ENCODE data around the gene NAPSA.
"Not testable (repeated sequence)": the region's sequence is repeated elsewhere in the genome, so short reads cannot be mapped to it uniquely, and the experiment has no call there.

NAPSA gene

DNA sequence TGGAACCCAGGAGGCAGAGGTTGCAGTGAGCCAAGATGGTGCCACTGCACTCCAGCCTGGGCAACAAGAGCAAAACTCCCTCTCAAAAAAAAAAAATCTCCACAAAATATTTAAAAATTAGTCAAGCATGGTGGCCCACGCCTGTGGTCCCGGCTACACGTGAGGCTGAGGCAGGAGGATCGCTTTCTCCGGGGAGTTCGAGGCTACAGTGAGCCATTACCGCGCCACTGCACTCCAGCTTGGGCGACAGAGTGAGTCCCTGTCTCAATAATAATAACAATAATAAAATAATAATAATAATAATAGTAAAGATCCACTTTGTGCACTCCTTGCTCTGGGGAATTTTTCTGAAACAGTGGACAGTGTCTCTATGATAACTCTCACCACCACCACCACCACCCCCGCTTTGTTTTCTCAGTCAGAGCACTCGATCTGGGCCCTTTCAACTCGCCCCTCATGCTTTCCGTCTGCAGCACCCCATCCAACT, 8.7 kb downstream of the NAPSA start:
- DNase-seq (ENCODE audit: low spot score in 2 of 2) = no peak
- ATAC-seq = no peak
- Mint-ChIP-seq H3K4me3 (peak overlapping the region; percentile 69), H3K9me3 (peaks cover 2% of the 10 kb centered on the region), H3K27ac (peak overlapping the region; percentile 94), H3K36me3 (peaks cover 45% of the 10 kb centered on the region), H3K4me1 (peaks cover 47% of the 10 kb centered on the region)

DNA sequence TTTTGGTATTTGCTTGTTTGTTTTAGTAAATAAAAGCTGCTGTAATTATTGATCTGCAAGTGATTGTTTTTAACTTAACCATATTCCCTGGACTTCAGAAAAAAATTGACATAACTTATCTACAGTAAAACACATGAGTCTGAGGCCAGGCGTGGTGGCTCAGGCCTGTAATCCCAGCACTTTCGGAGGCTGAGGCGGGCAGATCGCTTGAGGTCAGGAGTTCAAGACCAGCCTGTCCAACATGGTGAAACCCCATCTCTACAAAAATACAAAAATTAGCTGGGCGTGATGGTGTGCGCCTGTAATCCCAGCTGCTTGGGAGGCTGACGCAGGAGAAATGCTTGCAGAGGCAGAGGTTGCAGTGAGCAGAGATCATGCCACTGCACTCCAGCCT, 12.0 kb downstream of the NAPSA start:
- H3K4me3 Mint-ChIP-seq; DNase-seq (ENCODE audit: low spot score in 2 of 2); H3K9me3 Mint-ChIP-seq; ATAC-seq; H3K27ac Mint-ChIP-seq: not testable (repeated sequence)
- H3K4me1 Mint-ChIP-seq = peaks cover 15% of the 10 kb centered on the region
- H3K36me3 Mint-ChIP-seq = peaks cover 13% of the 10 kb centered on the region

DNA sequence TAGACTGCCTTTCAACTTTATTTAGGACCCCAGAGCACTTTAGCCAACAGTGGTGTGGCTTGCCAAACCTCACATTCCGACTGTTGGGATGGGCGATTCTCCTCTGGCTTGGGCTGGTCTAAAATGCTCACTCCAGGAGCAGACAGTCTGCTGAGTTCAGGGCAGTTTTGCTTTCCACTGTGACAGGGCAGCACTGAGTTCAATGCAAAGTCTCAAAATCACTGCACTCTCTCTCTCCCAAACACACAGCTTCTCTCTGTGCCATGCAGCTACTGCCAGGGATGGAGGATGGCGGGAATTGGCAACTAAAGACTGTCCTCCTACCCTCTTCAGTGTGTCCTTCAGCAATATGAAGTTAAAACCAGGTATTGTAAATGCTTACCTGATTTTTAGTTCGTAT, 13.2 kb downstream of the NAPSA start:
- peaks cover 10% of the 10 kb centered on the region for H3K4me1 Mint-ChIP-seq
- H3K9me3 Mint-ChIP-seq = no peaks in the 10 kb centered on the region
- H3K36me3 Mint-ChIP-seq = peaks cover under 1% of the 10 kb centered on the region
- no peak for DNase-seq (ENCODE audit: low spot score in 2 of 2)
- ATAC-seq = no peak
- H3K4me3 Mint-ChIP-seq = no peak overlapping the region
- H3K27ac Mint-ChIP-seq = no peak overlapping the region

GRCh38 chr19:50349277-50350057, 16.0 kb downstream of the NAPSA start:
- Mint-ChIP-seq H3K4me3 (no peak overlapping the region), H3K4me1 (peaks cover 11% of the 10 kb centered on the region), H3K9me3 (peaks cover 4% of the 10 kb centered on the region), H3K36me3 (no peaks in the 10 kb centered on the region), H3K27ac (no peak overlapping the region)
- ATAC-seq = no peak
- DNase-seq (ENCODE audit: low spot score in 2 of 2) = no peak

DNA sequence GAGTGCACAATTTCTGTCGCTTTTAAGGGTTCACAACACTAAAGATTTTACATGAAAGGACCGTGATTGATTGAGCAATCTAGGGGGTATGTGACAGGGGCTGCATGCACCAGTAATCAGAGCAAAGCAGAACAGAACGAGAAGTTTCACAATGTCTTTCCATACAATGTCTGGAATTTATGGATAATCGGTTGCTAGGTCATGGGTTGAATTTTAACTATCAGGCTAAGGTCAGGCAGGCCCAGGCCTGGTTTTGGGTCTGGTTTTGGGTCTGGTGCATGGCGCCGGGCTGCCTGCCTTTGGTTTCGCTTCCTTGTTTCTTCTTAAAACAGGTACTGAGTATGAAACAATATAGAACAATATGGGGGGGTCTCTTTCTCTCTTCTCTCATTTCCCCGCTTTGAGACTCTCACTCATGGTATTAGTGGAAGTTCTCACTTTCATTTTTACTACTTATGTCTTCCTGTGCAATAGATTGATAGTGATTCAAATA, 18.3 kb downstream of the NAPSA start:
- peak; percentile 83 for ATAC-seq
- H3K36me3 Mint-ChIP-seq; H3K9me3 Mint-ChIP-seq; DNase-seq (ENCODE audit: low spot score in 2 of 2): not testable (repeated sequence)
- Mint-ChIP-seq H3K27ac (peak overlapping the region; percentile 21), H3K4me3 (peak overlapping the region; percentile 19), H3K4me1 (peaks cover 17% of the 10 kb centered on the region)

- DNase-seq (ENCODE audit: low spot score in 2 of 2) (no peak), ATAC-seq (no peak)
- no peak overlapping the region for H3K27ac Mint-ChIP-seq
- no peaks in the 10 kb centered on the region for H3K36me3 Mint-ChIP-seq
- peaks cover 17% of the 10 kb centered on the region for H3K4me1 Mint-ChIP-seq
- H3K9me3 Mint-ChIP-seq = peaks cover 7% of the 10 kb centered on the region
- H3K4me3 Mint-ChIP-seq = peak overlapping the region; percentile 20
Observed at GRCh38 chr19:50344661-50345318, 20.6 kb downstream of the NAPSA start.

GRCh38 chr19:50341091-50341564, 24.3 kb downstream of the NAPSA start:
- ATAC-seq (peak; percentile 71), DNase-seq (ENCODE audit: low spot score in 2 of 2) (no peak)
- no peak overlapping the region for H3K27ac Mint-ChIP-seq
- peaks cover 7% of the 10 kb centered on the region for H3K9me3 Mint-ChIP-seq
- H3K36me3 Mint-ChIP-seq = no peaks in the 10 kb centered on the region
- H3K4me1 Mint-ChIP-seq = peaks cover 6% of the 10 kb centered on the region
- no peak overlapping the region for H3K4me3 Mint-ChIP-seq

DNA sequence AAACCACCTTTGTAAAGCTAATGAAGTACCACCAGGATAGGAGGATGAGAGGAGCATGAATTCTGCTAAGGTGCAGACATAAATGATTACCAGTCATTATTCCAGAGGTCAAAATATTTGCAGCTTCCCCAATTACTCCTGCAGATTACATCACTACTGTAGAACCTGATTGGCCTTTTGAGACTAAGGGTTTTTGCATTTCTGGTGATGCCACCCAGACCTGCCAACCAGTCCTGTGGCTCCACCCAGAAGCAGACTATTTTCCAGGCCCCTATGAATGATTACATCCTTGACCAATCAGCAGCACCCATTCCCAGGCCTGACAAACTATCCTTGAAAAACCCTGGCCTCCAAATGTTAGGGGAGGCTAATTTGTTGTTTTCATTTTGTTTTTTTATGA, 25.1 kb downstream of the NAPSA start:
- H3K36me3 Mint-ChIP-seq = peaks cover 6% of the 10 kb centered on the region
- DNase-seq (ENCODE audit: low spot score in 2 of 2) = no peak
- peaks cover 13% of the 10 kb centered on the region for H3K4me1 Mint-ChIP-seq
- no peak overlapping the region for H3K27ac Mint-ChIP-seq
- no peak for ATAC-seq
- no peak overlapping the region for H3K4me3 Mint-ChIP-seq
- H3K9me3 Mint-ChIP-seq = peaks cover 7% of the 10 kb centered on the region

DNA sequence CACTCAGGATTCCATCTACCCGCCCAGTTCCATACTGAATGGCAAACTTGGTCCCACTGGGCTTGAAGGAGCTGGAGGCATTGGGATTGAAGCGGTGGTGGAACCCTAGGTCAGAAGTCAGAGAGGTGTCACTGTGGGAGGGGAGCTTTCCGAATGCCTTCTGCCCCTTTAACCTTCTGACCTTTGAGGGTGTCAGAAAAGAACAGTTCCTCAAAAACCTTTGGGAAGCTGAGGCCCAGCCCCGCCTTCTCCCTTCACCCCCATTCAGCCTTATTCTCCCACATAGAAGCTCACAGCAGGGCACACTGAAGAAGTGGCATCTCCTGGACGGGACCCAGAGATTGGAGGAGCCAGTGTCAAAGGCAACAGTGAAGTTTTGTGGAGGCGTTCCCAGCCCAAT, 28.4 kb downstream of the NAPSA start:
- H3K9me3 Mint-ChIP-seq; ATAC-seq; H3K27ac Mint-ChIP-seq; H3K4me3 Mint-ChIP-seq; DNase-seq (ENCODE audit: low spot score in 2 of 2): not testable (repeated sequence)
- Mint-ChIP-seq H3K4me1 (peaks cover 39% of the 10 kb centered on the region), H3K36me3 (peaks cover 33% of the 10 kb centered on the region)

GRCh38 chr19:50334741-50335421, 30.6 kb downstream of the NAPSA start:
- H3K4me3 Mint-ChIP-seq = peak overlapping the region; percentile 83
- peaks cover 42% of the 10 kb centered on the region for H3K36me3 Mint-ChIP-seq
- H3K4me1 Mint-ChIP-seq = peaks cover 61% of the 10 kb centered on the region
- DNase-seq (ENCODE audit: low spot score in 2 of 2) (no peak), ATAC-seq (no peak)
- no peaks in the 10 kb centered on the region for H3K9me3 Mint-ChIP-seq
- peak overlapping the region; percentile 94 for H3K27ac Mint-ChIP-seq

GRCh38 chr19:50333737-50334617, 31.5 kb downstream of the NAPSA start:
- H3K36me3 Mint-ChIP-seq = peaks cover 47% of the 10 kb centered on the region
- ATAC-seq = peak; percentile 40
- H3K4me1 Mint-ChIP-seq = peaks cover 69% of the 10 kb centered on the region
- peaks cover 5% of the 10 kb centered on the region for H3K9me3 Mint-ChIP-seq
- H3K27ac Mint-ChIP-seq = peak overlapping the region; percentile 94
- peak in 1 of 2 donors; percentile 88 for DNase-seq (ENCODE audit: low spot score in 2 of 2)
- H3K4me3 Mint-ChIP-seq = peak overlapping the region; percentile 83

GRCh38 chr19:50333235-50333736, 32.2 kb downstream of the NAPSA start:
- H3K4me1 Mint-ChIP-seq = peaks cover 69% of the 10 kb centered on the region
- peaks cover 47% of the 10 kb centered on the region for H3K36me3 Mint-ChIP-seq
- H3K9me3 Mint-ChIP-seq = peaks cover 5% of the 10 kb centered on the region
- peak overlapping the region; percentile 94 for H3K27ac Mint-ChIP-seq
- DNase-seq (ENCODE audit: low spot score in 2 of 2) = peak; percentile 76 to 94
- ATAC-seq = peak; percentile 77
- H3K4me3 Mint-ChIP-seq = peak overlapping the region; percentile 83

DNA sequence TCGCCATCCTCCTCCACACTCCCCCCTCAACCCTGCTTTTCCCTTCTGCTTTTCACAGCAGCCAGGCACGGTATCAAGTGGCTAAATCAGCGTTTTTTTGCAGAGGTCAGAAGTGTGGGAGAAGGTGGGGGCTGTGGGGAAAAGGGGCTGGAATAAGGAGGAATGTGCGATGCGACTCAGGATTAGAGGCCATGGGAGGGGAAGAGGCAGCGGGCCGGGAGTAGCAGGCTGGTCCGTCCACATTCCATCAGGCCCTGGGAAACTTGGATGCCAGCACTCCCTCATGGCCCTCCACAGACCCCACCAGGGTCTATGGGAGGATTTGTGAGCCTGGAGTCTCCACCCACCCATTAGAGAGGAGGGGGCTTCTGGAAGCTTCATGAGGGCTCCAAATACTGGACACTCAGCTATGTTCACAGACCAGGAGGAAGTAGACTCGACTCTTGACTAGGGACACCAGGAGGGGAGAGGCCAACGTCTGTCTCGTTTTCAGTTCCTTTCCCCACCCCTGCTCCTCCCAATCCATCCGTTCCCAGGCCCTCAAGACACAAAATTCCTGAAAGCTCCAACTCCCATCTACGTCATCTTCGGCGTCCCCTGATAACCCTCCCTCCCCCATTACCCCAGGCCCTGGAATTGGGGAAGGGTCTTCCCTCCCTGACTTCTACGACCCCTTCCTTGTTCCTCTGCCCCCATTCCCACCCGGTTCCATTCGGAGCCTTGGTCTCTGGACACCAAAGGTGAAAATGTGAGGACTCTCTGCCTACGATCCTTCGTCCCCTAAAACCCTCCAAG, 33.0 kb downstream of the NAPSA start:
- peak overlapping the region; percentile 83 for H3K4me3 Mint-ChIP-seq
- ATAC-seq (no peak), DNase-seq (ENCODE audit: low spot score in 2 of 2) (no peak)
- peaks cover 5% of the 10 kb centered on the region for H3K9me3 Mint-ChIP-seq
- H3K36me3 Mint-ChIP-seq = peaks cover 52% of the 10 kb centered on the region
- H3K27ac Mint-ChIP-seq = peak overlapping the region; percentile 94
- peaks cover 74% of the 10 kb centered on the region for H3K4me1 Mint-ChIP-seq

GRCh38 chr19:50331994-50332243, 33.5 kb downstream of the NAPSA start:
- peaks cover 5% of the 10 kb centered on the region for H3K9me3 Mint-ChIP-seq
- no peak for DNase-seq (ENCODE audit: low spot score in 2 of 2)
- H3K4me1 Mint-ChIP-seq = peaks cover 80% of the 10 kb centered on the region
- peak overlapping the region; percentile 83 for H3K4me3 Mint-ChIP-seq
- peaks cover 57% of the 10 kb centered on the region for H3K36me3 Mint-ChIP-seq
- no peak for ATAC-seq
- peak overlapping the region; percentile 26 for H3K27ac Mint-ChIP-seq

All from stimulated activated effector memory CD8-positive, alpha-beta T cell treated with anti-CD3 and anti-CD28 coated beads, Interleukin-12 subunit alpha, Interleukin-12 subunit beta, amount 100 ng/mL, for 72 hours (primary cell).